CD4-positive, alpha-beta T cell treated with Interleukin-17A for 4 hours (primary cell): ENCODE data around the gene OR4D1.
A peak's percentile ranks its signal among the peaks of the same experiment; 100 is the strongest.

Source experiments
- DNase-seq: peaks from one replicate; pipeline ENCODE4 v3.0.0-alpha.2; 2020; ENCODE audit warnings: mixed read lengths

Gene OR4D1

DNA sequence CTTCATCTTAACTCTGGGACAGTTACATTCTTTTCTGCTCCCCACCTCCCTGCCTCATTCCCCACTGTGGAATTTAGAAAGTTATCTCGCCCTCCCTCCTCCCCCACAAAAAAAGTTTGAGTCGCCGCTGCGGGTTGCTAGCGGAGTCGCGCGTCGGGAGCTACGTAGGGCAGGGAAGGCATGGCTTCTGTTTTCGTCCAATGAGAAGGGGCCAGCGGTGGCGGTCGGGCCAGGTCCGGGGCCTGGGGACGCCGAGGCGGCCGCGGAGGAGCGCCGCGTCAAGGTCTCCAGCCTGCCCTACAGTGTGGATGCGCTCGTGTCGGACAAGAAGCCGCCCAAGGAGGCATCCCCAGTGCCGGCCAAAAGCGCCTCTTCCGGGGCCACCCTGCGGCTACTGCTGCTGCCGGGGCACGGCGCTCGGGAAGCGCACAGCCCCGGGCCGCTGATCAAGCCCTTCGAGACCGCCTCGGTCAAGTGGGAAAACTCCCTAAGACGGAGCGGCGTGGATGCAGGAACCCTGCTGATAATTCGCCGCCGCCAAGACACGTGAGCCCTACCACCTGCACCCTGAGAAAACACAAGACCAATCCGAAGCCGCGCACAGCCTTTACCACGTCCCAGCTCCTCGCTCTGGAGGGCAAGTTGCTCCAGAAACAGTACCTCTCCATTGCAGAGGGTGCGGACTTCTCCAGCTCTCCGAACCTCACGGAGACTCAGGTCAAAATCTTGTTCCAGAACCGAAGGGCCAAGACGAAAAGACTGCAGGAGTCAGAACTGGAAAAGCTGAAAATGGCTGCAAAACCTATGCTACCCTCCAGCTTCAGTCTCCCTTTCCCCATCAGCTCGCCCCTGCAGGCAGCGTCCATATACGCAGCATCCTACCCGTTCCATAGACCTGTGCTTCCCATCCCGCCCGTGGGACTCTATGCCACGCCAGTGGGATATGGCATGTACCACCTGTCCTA is 8.9 kb downstream of the OR4D1 start:
- DNase-seq = peak; percentile 70

DNA sequence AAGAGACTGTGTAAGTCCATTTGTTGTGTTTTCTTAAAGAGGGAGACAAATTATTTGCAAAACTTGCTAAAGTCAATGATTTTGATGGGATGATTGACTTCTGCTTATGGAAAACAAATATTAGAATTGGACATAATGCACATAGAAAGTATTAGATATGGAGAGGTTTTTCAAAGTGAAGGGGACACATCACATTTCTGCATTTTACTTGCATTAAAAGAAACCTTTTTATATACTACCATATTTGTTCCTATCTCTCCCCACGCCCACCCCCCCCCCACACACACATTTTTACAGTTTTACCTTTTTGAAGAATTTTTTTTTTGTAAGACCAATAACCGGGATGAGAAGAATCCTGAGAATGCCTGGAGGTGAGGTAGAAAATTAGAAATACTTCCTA is 10.0 kb downstream of the OR4D1 start:
- no peak for DNase-seq

DNA sequence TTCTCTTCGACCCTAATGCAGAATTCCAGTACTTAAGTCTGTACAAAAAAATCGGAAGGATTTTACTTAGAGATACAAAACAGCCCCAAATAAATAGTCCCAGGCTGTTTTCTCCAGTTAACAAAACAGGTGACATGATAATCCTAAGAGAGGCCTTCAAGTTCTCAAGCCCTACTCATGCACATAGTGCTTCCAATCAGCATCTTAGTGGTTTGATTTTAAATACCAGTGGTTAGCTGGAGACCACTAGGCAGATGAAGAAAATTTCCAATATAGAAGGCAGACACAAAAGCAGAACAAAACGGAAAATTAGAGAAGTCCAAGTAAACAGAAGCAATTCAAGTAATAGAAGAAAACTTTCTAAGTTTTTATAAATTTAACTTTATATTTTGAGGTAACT is 13.4 kb downstream of the OR4D1 start:
- DNase-seq = no peak

GRCh38 chr17:58165981-58166380 is 17.8 kb downstream of the OR4D1 start:
- DNase-seq = no peak

GRCh38 chr17:58166682-58167081 is 18.5 kb downstream of the OR4D1 start, which contains the start of gene OR4D2:
Gene OR4D2 (plus strand): TSS chr17:58166982. CDS start chr17:58169656, 2,674 bp downstream.
- DNase-seq = no peak

DNA sequence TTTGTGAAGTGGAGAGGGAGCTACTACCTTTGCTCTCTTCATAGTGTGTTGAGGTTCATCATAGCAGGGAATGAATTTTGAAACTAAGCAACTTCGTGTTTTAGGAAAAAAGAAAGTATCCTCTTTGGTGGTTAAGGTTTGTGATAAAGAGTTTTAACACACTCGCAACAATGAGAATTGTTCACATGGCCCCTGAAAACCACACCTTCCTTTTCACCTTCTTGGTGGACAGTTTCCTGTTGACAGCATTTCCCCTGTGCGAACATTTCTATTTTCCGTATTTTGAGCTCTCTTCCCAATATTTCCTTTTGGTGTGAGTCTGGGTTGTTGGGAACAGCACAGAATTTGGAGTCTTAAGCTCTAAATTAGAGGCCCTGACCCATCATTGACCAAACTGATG is 22.4 kb downstream of the OR4D1 start:
- peak; percentile 14 for DNase-seq

DNA sequence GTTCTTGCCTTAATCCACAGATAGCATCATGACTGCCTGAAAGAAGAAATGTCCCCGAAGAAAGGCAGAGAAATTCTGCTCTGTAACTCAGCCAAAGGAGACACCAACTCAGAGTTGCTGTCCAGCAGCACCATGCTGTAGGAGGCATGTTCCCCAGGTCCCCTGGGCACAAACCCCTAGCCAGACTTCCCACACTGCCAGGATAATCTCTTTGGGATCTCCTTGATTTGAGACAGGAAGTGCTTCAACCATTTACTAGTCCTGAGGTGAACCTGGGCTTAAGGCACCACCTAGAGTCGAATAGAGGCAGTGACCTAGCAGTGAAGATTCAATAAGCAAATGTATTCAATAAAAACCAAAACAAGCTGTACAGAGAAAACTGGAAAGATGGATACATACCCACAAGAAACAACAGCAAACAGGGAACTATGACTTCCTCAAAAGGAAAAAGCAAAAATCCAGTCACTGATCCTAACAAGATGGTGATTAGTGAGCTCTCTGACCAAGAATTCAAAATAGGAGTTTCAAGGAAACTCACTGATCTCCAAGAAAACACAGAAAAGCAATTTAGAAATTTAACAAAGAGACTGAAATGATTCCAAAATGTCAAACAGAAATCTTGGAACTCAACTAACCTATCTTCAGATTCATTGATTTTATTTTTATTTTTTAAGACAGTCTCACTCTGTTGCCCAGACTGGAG is 24.3 kb downstream of the OR4D1 start:
- DNase-seq = peak; percentile 62

DNA sequence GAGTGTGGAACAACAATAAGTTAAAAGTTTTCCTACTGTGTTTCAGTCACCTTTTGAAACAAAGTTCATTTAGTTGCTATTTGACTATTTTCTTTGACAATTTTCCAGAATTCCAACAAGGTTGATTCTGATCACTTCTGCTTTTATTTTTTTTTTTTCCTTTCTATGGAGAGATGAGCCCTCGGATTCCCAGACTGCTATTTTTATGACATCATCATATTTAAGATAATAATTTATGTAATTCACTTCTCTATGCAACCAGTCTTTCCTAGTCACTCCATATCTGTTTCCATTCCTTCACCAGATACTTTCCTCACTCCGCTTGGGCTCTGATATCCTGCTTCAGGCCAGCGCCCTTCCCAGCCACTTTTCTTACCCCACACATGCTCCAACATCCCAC is 26.7 kb downstream of the OR4D1 start:
- DNase-seq = no peak

DNA sequence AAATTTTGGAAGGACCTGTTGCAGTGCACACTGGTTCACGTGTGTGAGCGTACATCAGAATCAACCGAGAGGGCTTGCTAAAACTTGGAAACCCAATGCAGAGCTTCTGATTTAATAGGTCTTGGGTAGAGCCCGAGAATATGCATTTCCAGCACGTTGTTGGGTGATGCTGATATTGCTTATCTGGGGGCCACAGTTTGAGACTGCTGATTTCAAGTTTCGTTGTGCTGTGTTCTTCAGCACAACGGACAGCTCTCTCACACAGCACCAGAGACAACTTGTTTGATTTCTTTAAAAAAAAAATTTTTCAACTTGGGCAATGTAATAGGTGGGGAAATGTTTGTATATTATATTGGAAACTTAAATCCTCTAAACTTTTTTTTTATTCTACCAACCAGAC is 28.0 kb downstream of the OR4D1 start:
- no peak for DNase-seq

DNA sequence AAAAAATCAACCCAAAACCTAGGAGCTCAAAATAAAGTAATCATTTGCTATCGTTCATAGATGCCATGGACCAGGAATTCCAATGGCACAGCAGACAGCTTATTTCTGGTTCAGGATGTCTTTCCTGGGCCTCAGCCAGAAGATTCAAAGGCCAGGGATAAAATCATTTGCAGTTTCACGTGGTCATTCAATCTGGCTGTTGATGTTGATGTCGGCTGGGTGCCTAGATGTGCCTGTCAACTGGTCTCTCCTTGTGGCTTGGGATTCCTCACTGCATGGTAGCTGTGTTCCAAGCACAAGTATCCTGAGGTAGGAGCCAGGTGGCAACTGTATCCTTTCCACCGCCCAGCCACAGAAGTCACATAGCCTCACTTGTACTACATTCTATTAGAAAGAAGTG is 33.6 kb downstream of the OR4D1 start:
- DNase-seq = no peak

DNA sequence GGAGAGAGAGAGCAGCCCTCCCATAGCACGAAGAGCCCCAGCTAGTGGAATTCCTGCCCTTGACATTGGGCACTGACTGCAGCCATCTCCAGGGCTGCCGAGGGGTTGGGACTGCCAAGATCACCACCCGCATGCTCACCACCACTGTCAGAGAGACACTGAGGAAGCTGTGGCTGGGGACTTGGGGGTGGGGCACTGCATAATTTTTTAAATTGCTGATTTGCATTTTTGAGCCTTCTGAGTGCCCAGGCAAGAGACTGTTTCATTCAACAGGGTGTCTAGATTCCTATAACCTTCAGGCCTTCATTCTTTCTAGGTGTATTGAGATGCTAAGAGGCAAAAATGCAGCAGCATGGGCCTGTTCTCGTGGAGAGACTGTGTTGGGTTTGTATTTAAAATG is 35.3 kb downstream of the OR4D1 start:
- no peak for DNase-seq

DNA sequence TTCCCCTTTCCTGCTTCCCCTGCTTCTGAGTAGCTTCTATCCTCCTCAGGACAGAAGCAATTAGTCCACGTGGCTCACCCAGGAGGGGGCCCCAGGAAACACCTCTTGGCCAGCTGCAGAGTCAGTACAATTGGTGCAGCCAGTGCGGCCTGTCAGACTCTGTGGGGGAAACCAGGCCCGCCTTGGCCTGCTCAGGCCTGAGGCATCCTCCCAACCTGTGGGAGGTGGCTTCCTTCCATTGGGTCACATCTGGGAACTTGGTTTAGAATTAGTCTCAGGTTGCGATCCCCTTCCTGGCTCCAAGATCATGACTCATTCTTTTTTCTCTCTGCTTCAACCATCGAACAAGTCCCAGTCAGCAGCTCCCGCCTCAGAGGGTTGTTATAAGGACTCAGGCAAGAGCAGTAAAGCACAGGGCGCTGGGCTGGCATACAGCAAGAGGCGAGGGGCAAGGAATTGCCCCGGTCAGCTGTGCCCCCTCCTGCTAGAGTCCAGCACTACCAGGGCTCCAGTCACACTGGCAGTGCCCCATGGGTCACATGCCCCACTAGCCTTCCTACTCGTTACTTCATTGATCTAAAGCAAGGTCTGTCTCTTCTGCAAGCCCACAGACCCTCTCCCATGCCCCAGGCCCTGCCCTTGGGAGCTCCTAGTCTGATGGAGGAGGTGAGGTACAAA is 36.3 kb downstream of the OR4D1 start:
- DNase-seq = no peak

GRCh38 chr17:58184986-58185761 is 37.0 kb downstream of the OR4D1 start:
- no peak for DNase-seq

DNA sequence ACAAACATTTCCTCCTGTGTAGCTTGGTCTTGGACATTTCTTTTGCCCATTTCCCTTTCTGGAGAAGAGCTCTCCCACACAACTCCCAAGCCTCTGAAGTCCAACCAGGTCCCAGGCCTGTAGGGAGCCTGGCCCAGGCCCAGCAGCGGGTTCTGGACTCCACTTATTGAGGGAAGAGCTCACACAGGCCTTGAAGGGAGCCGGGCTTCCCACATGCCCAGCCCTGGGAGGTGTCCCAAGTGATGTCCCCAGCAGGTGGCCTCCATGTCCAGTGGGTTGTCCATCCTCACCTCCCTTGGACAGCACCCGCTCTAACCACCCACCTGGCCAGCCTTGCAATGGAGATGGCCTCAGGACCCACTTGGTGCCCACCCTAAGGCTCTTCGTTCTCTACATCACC is 38.4 kb downstream of the OR4D1 start:
- DNase-seq = no peak

GRCh38 chr17:58187063-58187462 is 38.9 kb downstream of the OR4D1 start:
- DNase-seq = no peak

DNA sequence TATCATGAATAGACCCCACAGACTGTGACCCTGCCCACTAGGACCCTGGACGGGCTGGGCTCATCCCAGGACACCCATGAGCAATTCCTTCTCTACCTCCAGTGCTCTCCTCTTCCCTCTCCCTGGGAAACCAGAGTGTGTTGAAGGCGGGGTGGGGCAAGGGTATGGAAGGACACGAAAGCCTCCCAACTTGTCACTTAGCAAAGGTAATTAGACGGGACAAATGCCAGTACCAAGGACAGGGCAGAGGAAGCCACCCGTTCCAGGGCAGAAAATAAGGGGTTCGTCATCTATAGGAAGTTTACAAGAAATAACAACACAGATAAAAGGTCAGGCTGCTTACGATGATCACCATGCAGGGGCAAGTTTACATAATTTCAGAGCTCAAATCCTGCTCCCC is 39.5 kb downstream of the OR4D1 start:
- DNase-seq = no peak

GRCh38 chr17:58189436-58190146 is 41.4 kb downstream of the OR4D1 start:
- DNase-seq = no peak

GRCh38 chr17:58191241-58191896 is 43.2 kb downstream of the OR4D1 start:
- DNase-seq = no peak

DNA sequence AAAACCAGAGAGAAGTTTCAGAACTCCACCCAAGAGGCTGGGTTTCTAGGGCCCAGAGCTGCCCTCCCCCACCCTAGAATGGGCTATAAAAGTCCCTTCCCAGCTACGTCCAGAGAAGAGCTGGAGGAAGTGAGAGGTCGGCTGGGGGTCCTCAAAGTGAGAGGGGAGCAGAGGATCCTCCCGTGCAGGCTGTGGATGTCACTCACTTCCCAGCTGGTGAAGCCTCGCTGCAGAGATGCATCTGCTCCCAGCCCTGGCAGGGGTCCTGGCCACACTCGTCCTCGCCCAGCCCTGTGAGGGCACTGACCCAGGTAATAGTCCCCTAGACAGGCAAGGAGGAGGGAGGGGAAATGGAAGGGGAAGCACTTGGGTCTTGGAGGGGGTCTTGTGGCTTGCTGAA is 44.4 kb downstream of the OR4D1 start, which contains the start of gene EPX:
Gene EPX (plus strand): TSS at position 115 of the 400 bp plus-strand sequence. CDS start 121 bp downstream, at position 236.
- no peak for DNase-seq

DNA sequence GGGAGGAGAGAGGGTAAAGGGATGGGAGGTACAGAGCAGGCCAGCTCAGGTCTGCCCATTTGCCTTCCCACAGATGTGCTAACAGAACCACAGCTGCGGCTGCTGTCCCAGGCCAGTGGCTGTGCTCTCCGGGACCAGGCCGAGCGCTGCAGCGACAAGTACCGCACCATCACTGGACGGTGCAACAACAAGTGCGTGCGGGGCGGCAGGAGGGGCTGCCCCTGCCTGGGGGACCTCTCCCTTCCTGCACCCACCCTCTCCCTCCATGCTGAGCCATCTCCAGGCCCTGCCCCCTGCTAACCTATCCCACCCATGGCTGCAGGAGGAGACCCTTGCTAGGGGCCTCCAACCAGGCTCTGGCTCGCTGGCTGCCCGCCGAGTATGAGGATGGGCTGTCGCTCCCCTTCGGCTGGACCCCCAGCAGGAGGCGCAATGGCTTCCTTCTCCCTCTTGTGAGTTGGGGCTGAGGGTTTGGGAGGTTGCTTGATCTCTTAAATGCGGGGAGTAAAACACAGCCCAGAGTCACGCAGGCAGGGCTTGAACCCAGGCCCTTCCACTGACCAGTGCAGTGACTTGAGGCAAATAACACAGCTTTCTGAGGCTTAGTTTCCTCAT is 45.6 kb downstream of the OR4D1 start:
- DNase-seq = no peak
